K562 (cell line): ENCODE results near the gene KCNN3. TPM values are rescaled to one million over a fixed set of nuclear protein-coding genes. Genes with fewer than 3 reads are reported as not detected.

Experiments used
- E2F6 ChIP-seq, 2 experiments: IDR thresholded peaks; 2 replicates each; pipeline ENCODE4 v1.6.1; 2011; ENCODE audit warnings: borderline replicate concordance in 1 of 2, control low read depth in 1 of 2, low read depth in 1 of 2, low read length in 1 of 2, mild to moderate bottlenecking in 1 of 2, mixed read lengths in 1 of 2, moderate library complexity in 1 of 2; ENCODE audit not compliant: insufficient read depth in 1 of 2, insufficient read length in 1 of 2, poor library complexity in 1 of 2, severe bottlenecking in 1 of 2; ENCODE audit errors: extremely low read depth in 1 of 2
- ELF2 ChIP-seq: fragments of 250-450 bp; sonication (Bioruptor Pico); IDR thresholded peaks from 2 replicates; pipeline ENCODE4 v1.5.0; 2021; ENCODE audit warnings: mild to moderate bottlenecking
- GABPB2 ChIP-seq: fragments of 250-450 bp; sonication (Bioruptor Pico); conservative IDR thresholded peaks from 2 replicates; pipeline ENCODE4 v1.5.1; 2021; ENCODE audit warnings: mild to moderate bottlenecking
- GATA2 ChIP-seq: sonication (generic); formaldehyde crosslinking; IDR thresholded peaks from 2 replicates; pipeline ENCODE4 v1.4.0; 2020; ENCODE audit warnings: mild to moderate bottlenecking, missing genetic modification reagents
- KLF13 ChIP-seq: fragments of 450-650 bp; IDR thresholded peaks from 2 replicates; pipeline ENCODE4 v1.6.1; 2016; ENCODE audit warnings: missing genetic modification characterization, low read depth, mild to moderate bottlenecking, missing compliant biosample characterization, moderate library complexity, borderline replicate concordance
- L3MBTL2 ChIP-seq: fragments of 450-650 bp; IDR thresholded peaks from 2 replicates; pipeline ENCODE4 v1.6.1; 2016; ENCODE audit warnings: mild to moderate bottlenecking, moderate library complexity
- MGA ChIP-seq: fragments of 450-650 bp; IDR thresholded peaks from 2 replicates; pipeline ENCODE4 v1.6.1; 2016; ENCODE audit warnings: mild to moderate bottlenecking, moderate library complexity
- MXD1 ChIP-seq: fragments of 250-450 bp; sonication (Bioruptor Pico); IDR thresholded peaks from 2 replicates; pipeline ENCODE4 v1.8.0; 2021; ENCODE audit warnings: borderline replicate concordance, mild to moderate bottlenecking, moderate library complexity; ENCODE audit not compliant: poor library complexity, severe bottlenecking
- ZBTB43 ChIP-seq: sonication (generic); formaldehyde crosslinking; IDR thresholded peaks from 2 replicates; pipeline ENCODE4 v1.8.0; 2023; ENCODE audit warnings: mild to moderate bottlenecking, missing genetic modification reagents
- ZNF174 ChIP-seq: fragments of 250-450 bp; sonication (Bioruptor Pico); IDR thresholded peaks from 2 replicates; pipeline ENCODE4 v1.4.0; 2020; ENCODE audit warnings: mild to moderate bottlenecking
- ZSCAN32 ChIP-seq: fragments of 450-650 bp; formaldehyde crosslinking; IDR thresholded peaks from 2 replicates; pipeline ENCODE4 v1.4.0; 2020; ENCODE audit warnings: mild to moderate bottlenecking, moderate library complexity
- polyA plus RNA-seq, 8 experiments: library from polyadenylated mRNA; depleted of rRNA in 4 of 8; stranded (reverse) in 5 of 8; unstranded in 3 of 8; fragments of >200 nt; fragmentation: Nextera tagmentation in 2 of 8; fragmentation: Illumina TruSeq in 1 of 8; extraction: Ambion mirVana in 2 of 8; extraction: Trizol in 1 of 8; gene quantifications; 2 replicates each; pipeline versions ENCODE4 v1.2.1 to v1.2.3, GENCODE V29; 2011 to 2014; ENCODE audit warnings: inconsistent platforms in 1 of 8, missing spikeins in 1 of 8
- total RNA-seq, 7 experiments: library from RNA; depleted of rRNA in 6 of 7; stranded (reverse); fragments of >200 nt in 6 of 7; fragmentation: Illumina TruSeq in 2 of 7; extraction: Trizol in 2 of 7; gene quantifications; 2 replicates each; pipeline versions ENCODE4 v1.2.1 to v1.2.3, GENCODE V29; 2011 to 2021; ENCODE audit warnings: low replicate concordance in 1 of 7
- TF ChIP-seq, protein P1 (sequence below): sonication (generic); formaldehyde crosslinking; IDR thresholded peaks from 2 replicates; pipeline ENCODE4 v1.9.0; 2022; ENCODE audit warnings: mild to moderate bottlenecking, missing genetic modification reagents

Gene KCNN3
- total and polyA plus RNA-seq, 9 of the 15 experiments (the other 6 are each of a cell fraction or from before 2014, with no cell fraction given), result 0.02 to 0.03 TPM; not detected in 7

GRCh38 chr1:154760469-154760933 lies 109.6 kb downstream of the KCNN3 start (continued):
- peak; percentile 73; the same call in 1 of the 2 replicates for TF ChIP-seq L3MBTL2
- peak; percentile 27 to 86 for TF ChIP-seq E2F6 (IDR thresholded peaks at IDR 0.05; ENCODE audit: borderline replicate concordance in 1 of 2, extremely low read depth in 1 of 2, insufficient read depth in 1 of 2, insufficient read length in 1 of 2, low read depth in 1 of 2, low read length in 1 of 2, poor library complexity in 1 of 2, severe bottlenecking in 1 of 2)
- TF ChIP-seq GABPB2, result no peak
- TF ChIP-seq MGA, result peak; percentile 35; the same call in 1 of the 2 replicates
- TF ChIP-seq ZNF174 (CRISPR knock-in tag), result no peak
- no peak for TF ChIP-seq ELF2 (CRISPR knock-in tag)
- no peak for TF ChIP-seq ZSCAN32
- no peak for TF ChIP-seq GATA2 (CRISPR knock-in tag)
- peak; percentile 95 for TF ChIP-seq KLF13 (tag)
- TF ChIP-seq MXD1 (CRISPR knock-in tag), result no peak
- no peak for TF ChIP-seq ZBTB43
- TF ChIP-seq, protein P1, sequence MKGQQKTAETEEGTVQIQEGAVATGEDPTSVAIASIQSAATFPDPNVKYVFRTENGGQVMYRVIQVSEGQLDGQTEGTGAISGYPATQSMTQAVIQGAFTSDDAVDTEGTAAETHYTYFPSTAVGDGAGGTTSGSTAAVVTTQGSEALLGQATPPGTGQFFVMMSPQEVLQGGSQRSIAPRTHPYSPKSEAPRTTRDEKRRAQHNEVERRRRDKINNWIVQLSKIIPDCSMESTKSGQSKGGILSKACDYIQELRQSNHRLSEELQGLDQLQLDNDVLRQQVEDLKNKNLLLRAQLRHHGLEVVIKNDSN (CRISPR knock-in tag), result no peak; the same call in 1 of the 2 replicates
